GM21367 (cell line): ENCODE measurements around the gene RPTOR.
"Not testable (repeated sequence)": the region's sequence is repeated elsewhere in the genome, so short reads cannot be mapped to it uniquely, and the experiment has no call there.

Experiments used
- ATAC-seq: cut with Tn5 transposase; IDR thresholded peaks from one replicate; pipeline ENCODE4 v1.9.1; 2021; ENCODE audit not compliant: unreplicated experiment

The RPTOR gene

GRCh38 chr17:80513892-80514291 is 30.7 kb upstream of the RPTOR start:
- ATAC-seq, result no peak

GRCh38 chr17:80516171-80516932 is 28.3 kb upstream of the RPTOR start:
- ATAC-seq, result no peak

- no peak for ATAC-seq
Observed at GRCh38 chr17:80517641-80518040, 27.0 kb upstream of the RPTOR start.

GRCh38 chr17:80518392-80518791 is 26.2 kb upstream of the RPTOR start:
- ATAC-seq, result no peak

- ATAC-seq, result no peak
Observed at GRCh38 chr17:80519091-80519781, 25.4 kb upstream of the RPTOR start.

GRCh38 chr17:80520810-80521455 is 23.7 kb upstream of the RPTOR start:
- no peak for ATAC-seq

- no peak for ATAC-seq
Observed at GRCh38 chr17:80523054-80523744, 21.4 kb upstream of the RPTOR start.

GRCh38 chr17:80523956-80524712 is 20.5 kb upstream of the RPTOR start:
- no peak for ATAC-seq

GRCh38 chr17:80526116-80526910 is 18.3 kb upstream of the RPTOR start:
- ATAC-seq, result no peak

- no peak for ATAC-seq
Observed at GRCh38 chr17:80527016-80527645, 17.5 kb upstream of the RPTOR start.

- ATAC-seq, result no peak
Observed at GRCh38 chr17:80528536-80528935, 16.1 kb upstream of the RPTOR start.

- no peak for ATAC-seq
Observed at GRCh38 chr17:80529104-80529903, 15.3 kb upstream of the RPTOR start.

GRCh38 chr17:80529904-80530292 is 14.7 kb upstream of the RPTOR start:
- ATAC-seq, result no peak

GRCh38 chr17:80531400-80531799 is 13.2 kb upstream of the RPTOR start:
- ATAC-seq, result no peak

- not testable (repeated sequence) for ATAC-seq
Observed at GRCh38 chr17:80537386-80537785, 7.3 kb upstream of the RPTOR start.

- ATAC-seq, result no peak
Observed at GRCh38 chr17:80538484-80538883, 6.2 kb upstream of the RPTOR start.

- ATAC-seq, result no peak
Observed at GRCh38 chr17:80539022-80539641, 5.5 kb upstream of the RPTOR start.

- ATAC-seq, result no peak
Observed at GRCh38 chr17:80545499-80545826, 825 bp downstream of the RPTOR start.
